SH-SY5Y (cell line): ENCODE data around the gene APBB3.

Experiments
- GATA2 ChIP-seq: IDR thresholded peaks from 2 replicates; pipeline ENCODE4 v1.6.1; 2011; ENCODE audit warnings: mild to moderate bottlenecking, low read depth, low read length
- GATA3 ChIP-seq: IDR thresholded peaks from 2 replicates; pipeline ENCODE4 v1.6.1; 2011; ENCODE audit warnings: low read depth, mild to moderate bottlenecking, low read length, moderate library complexity

DNA sequence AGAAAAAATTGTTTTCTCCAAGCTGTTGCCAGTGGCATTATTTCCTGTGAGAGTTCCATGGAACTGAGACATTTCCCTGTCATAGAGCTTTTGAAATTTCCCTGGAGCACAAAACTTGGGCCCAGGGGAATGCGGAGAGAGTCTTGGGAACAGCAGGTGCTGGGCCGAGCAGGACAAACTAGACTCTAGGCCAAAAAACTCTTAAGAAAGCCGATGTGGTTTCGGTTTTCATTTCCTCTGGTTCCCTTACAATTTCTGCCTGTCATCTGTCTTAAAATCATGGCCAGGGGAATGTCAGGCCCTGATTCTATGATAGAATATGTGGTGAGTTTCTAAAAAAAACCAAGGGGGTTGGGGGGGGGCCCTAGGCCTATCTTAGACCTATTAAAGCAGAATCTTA, 4.8 kb upstream of the APBB3 start:
- TF ChIP-seq GATA2 (no peak), GATA3 (no peak)
